ENCODE measurements around the gene CHRM5.

DNA sequence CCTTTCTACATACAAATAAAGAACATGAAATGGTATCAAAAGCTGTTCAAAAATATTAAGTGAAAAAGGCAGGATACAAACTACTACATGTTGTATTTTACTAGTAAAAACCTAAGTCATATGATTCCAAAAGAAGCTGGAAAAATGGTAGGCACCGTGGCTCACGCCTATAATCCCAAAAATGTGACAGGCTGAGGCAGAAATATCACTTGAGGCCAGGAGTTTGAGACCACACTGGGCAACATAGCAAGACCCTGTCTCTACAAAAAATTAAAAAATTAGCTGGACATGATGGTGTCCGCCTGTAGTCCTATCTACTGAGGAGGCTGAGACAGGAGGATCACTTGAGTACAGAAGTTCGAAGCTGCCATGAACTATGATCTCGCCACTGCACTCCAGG is 131.6 kb downstream of the CHRM5 start:
- TF ChIP-seq, protein P1, sequence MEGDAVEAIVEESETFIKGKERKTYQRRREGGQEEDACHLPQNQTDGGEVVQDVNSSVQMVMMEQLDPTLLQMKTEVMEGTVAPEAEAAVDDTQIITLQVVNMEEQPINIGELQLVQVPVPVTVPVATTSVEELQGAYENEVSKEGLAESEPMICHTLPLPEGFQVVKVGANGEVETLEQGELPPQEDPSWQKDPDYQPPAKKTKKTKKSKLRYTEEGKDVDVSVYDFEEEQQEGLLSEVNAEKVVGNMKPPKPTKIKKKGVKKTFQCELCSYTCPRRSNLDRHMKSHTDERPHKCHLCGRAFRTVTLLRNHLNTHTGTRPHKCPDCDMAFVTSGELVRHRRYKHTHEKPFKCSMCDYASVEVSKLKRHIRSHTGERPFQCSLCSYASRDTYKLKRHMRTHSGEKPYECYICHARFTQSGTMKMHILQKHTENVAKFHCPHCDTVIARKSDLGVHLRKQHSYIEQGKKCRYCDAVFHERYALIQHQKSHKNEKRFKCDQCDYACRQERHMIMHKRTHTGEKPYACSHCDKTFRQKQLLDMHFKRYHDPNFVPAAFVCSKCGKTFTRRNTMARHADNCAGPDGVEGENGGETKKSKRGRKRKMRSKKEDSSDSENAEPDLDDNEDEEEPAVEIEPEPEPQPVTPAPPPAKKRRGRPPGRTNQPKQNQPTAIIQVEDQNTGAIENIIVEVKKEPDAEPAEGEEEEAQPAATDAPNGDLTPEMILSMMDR (IDR thresholded peaks at IDR 0.05), result no peak
- no peak for TF ChIP-seq POLR2A (IDR thresholded peaks at IDR 0.05)
